A549 (cell line): ENCODE results near the gene DCTD.

Experiments used
- CHD2 ChIP-seq: fragments of 150-350 bp; IDR thresholded peaks from 2 replicates; pipeline ENCODE4 v1.6.1; 2014; ENCODE audit warnings: low read length; ENCODE audit not compliant: partially characterized antibody
- CTCF ChIP-seq: fragments of >200 bp; sonication (Bioruptor Twin); formaldehyde crosslinking; IDR thresholded peaks from 3 replicates; pipeline ENCODE4 v1.5.1; 2016
- EP300 ChIP-seq, 2 experiments: fragments of >200 bp; sonication (Bioruptor Twin); formaldehyde crosslinking; IDR thresholded peaks; 2 replicates in 1 of 2; 3 replicates in 1 of 2; pipeline ENCODE4 v1.6.1; 2016 to 2017
- HEYL ChIP-seq: fragments of 250-450 bp; sonication (Bioruptor Pico); IDR thresholded peaks from 2 replicates; pipeline ENCODE4 v1.8.0; 2021; ENCODE audit warnings: mild to moderate bottlenecking, moderate library complexity
- RFX5 ChIP-seq: fragments of 450-650 bp; IDR thresholded peaks from 2 replicates; pipeline ENCODE4 v1.7.1; 2014; ENCODE audit warnings: antibody characterized with exemption, mild to moderate bottlenecking, moderate library complexity
- RNF2 ChIP-seq: fragments of 200-600 bp; sonication (generic); IDR thresholded peaks from 2 replicates; pipeline ENCODE4 v1.6.1; 2016; ENCODE audit warnings: low read depth, mild to moderate bottlenecking, antibody characterized with exemption, moderate library complexity, borderline replicate concordance
- SMC3 ChIP-seq: fragments of >200 bp; sonication (Bioruptor Twin); formaldehyde crosslinking; IDR thresholded peaks from 3 replicates; pipeline ENCODE4 v1.6.1; 2018; ENCODE audit warnings: inconsistent platforms
- SREBF2 ChIP-seq: fragments of 450-650 bp; IDR thresholded peaks from 2 replicates; pipeline ENCODE4 v1.6.1; 2014; ENCODE audit warnings: mild to moderate bottlenecking, moderate library complexity
- USF2 ChIP-seq: fragments of 450-650 bp; IDR thresholded peaks from 2 replicates; pipeline ENCODE4 v1.6.1; 2014; ENCODE audit warnings: antibody characterized with exemption
- TF ChIP-seq, protein P1 (sequence below): fragments of 250-450 bp; sonication (Bioruptor Pico); IDR thresholded peaks from 2 replicates; pipeline ENCODE4 v1.5.0; 2021; ENCODE audit warnings: mild to moderate bottlenecking, moderate library complexity, borderline replicate concordance

DNA sequence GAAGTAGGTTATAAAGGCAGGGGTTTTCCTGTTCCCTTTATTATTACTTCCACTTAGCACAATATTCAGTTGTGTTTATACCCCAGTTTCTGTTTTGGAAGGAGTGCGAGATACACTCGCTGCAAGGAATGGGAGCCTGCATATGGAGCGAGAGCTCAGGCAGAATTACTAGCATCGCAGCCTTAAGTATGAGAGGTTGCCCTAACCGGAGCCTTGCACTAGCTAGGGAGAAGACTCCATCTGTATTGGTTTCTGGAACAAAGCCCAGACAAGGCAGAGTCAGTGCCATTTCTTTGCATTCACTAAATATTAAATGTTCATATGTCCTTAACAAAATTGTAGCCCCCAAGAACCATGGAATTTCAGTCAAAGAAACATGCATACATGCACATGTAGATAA, 6.2 kb upstream of the DCTD start:
- no peak for TF ChIP-seq USF2
- TF ChIP-seq SMC3 = no peak
- no peak for TF ChIP-seq CTCF
- no peak for TF ChIP-seq RFX5
- TF ChIP-seq, protein P1, sequence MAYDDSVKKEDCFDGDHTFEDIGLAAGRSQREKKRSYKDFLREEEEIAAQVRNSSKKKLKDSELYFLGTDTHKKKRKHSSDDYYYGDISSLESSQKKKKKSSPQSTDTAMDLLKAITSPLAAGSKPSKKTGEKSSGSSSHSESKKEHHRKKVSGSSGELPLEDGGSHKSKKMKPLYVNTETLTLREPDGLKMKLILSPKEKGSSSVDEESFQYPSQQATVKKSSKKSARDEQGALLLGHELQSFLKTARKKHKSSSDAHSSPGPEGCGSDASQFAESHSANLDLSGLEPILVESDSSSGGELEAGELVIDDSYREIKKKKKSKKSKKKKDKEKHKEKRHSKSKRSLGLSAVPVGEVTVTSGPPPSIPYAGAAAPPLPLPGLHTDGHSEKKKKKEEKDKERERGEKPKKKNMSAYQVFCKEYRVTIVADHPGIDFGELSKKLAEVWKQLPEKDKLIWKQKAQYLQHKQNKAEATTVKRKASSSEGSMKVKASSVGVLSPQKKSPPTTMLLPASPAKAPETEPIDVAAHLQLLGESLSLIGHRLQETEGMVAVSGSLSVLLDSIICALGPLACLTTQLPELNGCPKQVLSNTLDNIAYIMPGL (CRISPR knock-in tag) = no peak
- no peak for TF ChIP-seq RNF2
- TF ChIP-seq CHD2 = no peak
- no peak for TF ChIP-seq HEYL (CRISPR knock-in tag)
- TF ChIP-seq SREBF2 = no peak
- TF ChIP-seq EP300 (IDR thresholded peaks at IDR 0.05) = no peak
